H1 (cell line): ENCODE results near the gene ZNF500. TPM values are rescaled to one million over a fixed set of nuclear protein-coding genes. Genes with fewer than 3 reads are reported as not detected.

Source experiments
- CTCF ChIA-PET: fragments of 300-600 bp; sonication (Branson Sonifier 250); formaldehyde crosslinking; loops from one replicate; lab custom pipeline; 2021; ENCODE audit not compliant: partially characterized antibody; lab: Charles Lee
- POLR2A ChIA-PET: fragments of 300-600 bp; sonication (Branson Sonifier 250); formaldehyde crosslinking; loops from one replicate; lab custom pipeline; 2021; ENCODE audit warnings: inconsistent platforms; ENCODE audit not compliant: partially characterized antibody; lab: Charles Lee
- DNase-seq, 2 experiments: peaks; one replicate each; pipeline versions ENCODE4 v3.0.0 to v3.0.0-alpha.2; 2010 to 2022; ENCODE audit warnings: low spot score in 2 of 2, low read depth in 1 of 2, mixed read lengths in 1 of 2
- FAIRE-seq: peaks from 2 replicates; lab custom pipeline; 2011; peaks lifted over from hg19 to GRCh38; lab: Jason Lieb, UNC
- H2AFZ ChIP-seq: 2 replicates; pipeline ENCODE4 v1.8.1; 2012; ENCODE audit warnings: low read length, inconsistent platforms
- H2AK5ac ChIP-seq: 2 replicates; pipeline ENCODE4 v1.6.1; 2013; ENCODE audit warnings: low read depth, low read length
- H2BK120ac ChIP-seq: replicated peaks from 2 replicates; pipeline ENCODE3; 2013; ENCODE audit warnings: low read depth, low read length, inconsistent platforms
- H2BK12ac ChIP-seq: 2 replicates; pipeline ENCODE4 v1.6.1; 2013; ENCODE audit warnings: low read depth, low read length
- H2BK15ac ChIP-seq: 2 replicates; pipeline ENCODE4 v1.6.1; 2013; ENCODE audit warnings: low read length
- H2BK20ac ChIP-seq: 2 replicates; pipeline ENCODE4 v1.6.1; 2013; ENCODE audit warnings: low read length
- H2BK5ac ChIP-seq: 2 replicates; pipeline ENCODE4 v1.6.1; 2013; ENCODE audit warnings: low read depth, low read length
- H3K14ac ChIP-seq: 2 replicates; pipeline ENCODE4 v1.6.1; 2013; ENCODE audit warnings: inconsistent platforms; ENCODE audit not compliant: insufficient read length
- H3K18ac ChIP-seq: 2 replicates; pipeline ENCODE4 v1.6.1; 2013; ENCODE audit warnings: low read length; ENCODE audit errors: extremely low read depth
- H3K23ac ChIP-seq: 2 replicates; pipeline ENCODE4 v1.6.1; 2013; ENCODE audit warnings: inconsistent platforms; ENCODE audit not compliant: insufficient read length
- H3K23me2 ChIP-seq: 2 replicates; pipeline ENCODE4 v1.6.1; 2013; ENCODE audit warnings: low read depth, low read length
- H3K27ac ChIP-seq: 2 replicates; pipeline ENCODE4 v1.6.1; 2011; ENCODE audit warnings: low read depth, low read length, inconsistent platforms
- H3K27me3 ChIP-seq, 4 experiments: replicated peaks in 1 of 4; 1 replicate in 1 of 4; 2 replicates in 3 of 4; pipeline versions ENCODE4 v1.6.1 to v1.8.1; 2011 to 2013; ENCODE audit warnings: low read length in 3 of 4, mild to moderate bottlenecking in 3 of 4, inconsistent platforms in 2 of 4, mixed read lengths in 2 of 4, moderate library complexity in 1 of 4; ENCODE audit not compliant: control insufficient read depth in 3 of 4, insufficient read depth in 3 of 4; ENCODE audit errors: extremely low read depth in 1 of 4
- H3K36me3 ChIP-seq, 4 experiments: 2 replicates each; pipeline versions ENCODE4 v1.6.1 to v1.8.1; 2011 to 2013; ENCODE audit warnings: mild to moderate bottlenecking in 4 of 4, low read length in 3 of 4, moderate library complexity in 2 of 4, control low read depth in 1 of 4, inconsistent platforms in 1 of 4; ENCODE audit not compliant: insufficient read depth in 4 of 4, control insufficient read depth in 2 of 4
- H3K4ac ChIP-seq: replicated peaks from 2 replicates; pipeline ENCODE3; 2013; ENCODE audit warnings: low read length, low read depth, mixed read lengths, inconsistent platforms; ENCODE audit not compliant: insufficient read length
- H3K4me1 ChIP-seq, 4 experiments: replicated peaks in 1 of 4; 1 replicate in 1 of 4; 2 replicates in 3 of 4; pipeline versions ENCODE4 v1.6.1 to v1.8.1; 2011 to 2013; ENCODE audit warnings: low read length in 3 of 4, inconsistent platforms in 2 of 4, mixed read lengths in 1 of 4; ENCODE audit not compliant: insufficient read depth in 4 of 4, control insufficient read depth in 3 of 4
- H3K4me2 ChIP-seq, 2 experiments: 2 replicates each; pipeline versions ENCODE4 v1.6.1 to v1.8.1; 2011 to 2013; ENCODE audit warnings: low read depth in 2 of 2, low read length in 2 of 2, control low read depth in 1 of 2, inconsistent platforms in 1 of 2, mild to moderate bottlenecking in 1 of 2; ENCODE audit not compliant: insufficient read depth in 1 of 2
- H3K4me3 ChIP-seq, 4 experiments: fragments of 200-600, 300-600 bp in 1 of 4; sonication (generic), shearing (Covaris generic), sonication (Bioruptor Twin) in 1 of 4; 2 replicates each; pipeline versions ENCODE4 v1.5.1 to v1.8.1; 2011 to 2016; ENCODE audit warnings: low read length in 4 of 4, low read depth in 3 of 4, control low read depth in 2 of 4, inconsistent platforms in 2 of 4, mild to moderate bottlenecking in 2 of 4, mixed read lengths in 1 of 4, moderate library complexity in 1 of 4; ENCODE audit not compliant: insufficient read depth in 2 of 4; ENCODE audit errors: extremely low read depth in 1 of 4
- H3K56ac ChIP-seq: replicated peaks from 2 replicates; pipeline ENCODE3; 2013; ENCODE audit warnings: low read depth, mild to moderate bottlenecking, mixed read lengths, low read length, inconsistent platforms; ENCODE audit not compliant: insufficient read length
- H3K79me1 ChIP-seq: 2 replicates; pipeline ENCODE4 v1.6.1; 2013; ENCODE audit warnings: low read depth, low read length, control low read depth
- H3K79me2 ChIP-seq, 2 experiments: 2 replicates each; pipeline versions ENCODE4 v1.6.1 to v1.8.1; 2012 to 2013; ENCODE audit warnings: low read length in 2 of 2, mild to moderate bottlenecking in 2 of 2, inconsistent platforms in 1 of 2; ENCODE audit not compliant: insufficient read depth in 2 of 2, control insufficient read depth in 1 of 2
- H3K9ac ChIP-seq, 4 experiments: replicated peaks in 1 of 4; 1 replicate in 1 of 4; 2 replicates in 3 of 4; pipeline versions ENCODE4 v1.6.1 to v1.8.1; 2011 to 2013; ENCODE audit warnings: low read depth in 3 of 4, low read length in 3 of 4, control low read depth in 2 of 4, mild to moderate bottlenecking in 2 of 4, moderate library complexity in 2 of 4, inconsistent platforms in 1 of 4; ENCODE audit errors: extremely low read depth in 1 of 4
- H3K9me3 ChIP-seq, 2 experiments: 2 replicates each; pipeline versions ENCODE4 v1.6.1 to v1.8.1; 2012 to 2013; ENCODE audit warnings: mild to moderate bottlenecking in 2 of 2, moderate library complexity in 2 of 2, control low read depth in 1 of 2, inconsistent platforms in 1 of 2, low read depth in 1 of 2, low read length in 1 of 2, mixed read lengths in 1 of 2; ENCODE audit not compliant: insufficient read depth in 2 of 2
- H4K20me1 ChIP-seq, 2 experiments: replicated peaks in 1 of 2; 2 replicates each; pipeline versions ENCODE3 to v1.8.1; 2011 to 2013; ENCODE audit warnings: inconsistent platforms in 2 of 2, low read length in 2 of 2, mild to moderate bottlenecking in 1 of 2; ENCODE audit not compliant: insufficient read depth in 2 of 2, control insufficient read depth in 1 of 2
- H4K5ac ChIP-seq: 2 replicates; pipeline ENCODE4 v1.6.1; 2013; ENCODE audit warnings: low read length, low read depth, mixed read lengths, inconsistent platforms; ENCODE audit not compliant: insufficient read length
- H4K8ac ChIP-seq: 2 replicates; pipeline ENCODE4 v1.8.0; 2013; ENCODE audit warnings: mild to moderate bottlenecking, moderate library complexity, low read length, inconsistent platforms; ENCODE audit not compliant: insufficient read depth; ENCODE audit errors: extremely low read depth
- H4K91ac ChIP-seq: replicated peaks from 2 replicates; pipeline ENCODE3; 2013; ENCODE audit warnings: low read length, mixed read lengths, inconsistent platforms; ENCODE audit not compliant: insufficient read length
- ASH2L ChIP-seq: fragments of 200-600, 300-600 bp; sonication (generic); IDR thresholded peaks from one replicate; pipeline ENCODE4 v1.7.1; 2017; ENCODE audit warnings: low read length
- CBX8 ChIP-seq: fragments of 300-800, 300-1000 bp; sonication (generic); IDR thresholded peaks from 2 replicates; pipeline ENCODE4 v1.7.1; 2016; ENCODE audit warnings: low read depth, low read length, borderline replicate concordance
- CTBP2 ChIP-seq: IDR thresholded peaks from 2 replicates; pipeline ENCODE4 v1.7.0; 2011; ENCODE audit warnings: borderline replicate concordance, mild to moderate bottlenecking, moderate library complexity, mixed read lengths, low read length; ENCODE audit not compliant: insufficient read depth, insufficient read length
- EP300 ChIP-seq, 2 experiments: IDR thresholded peaks; 1 replicate in 1 of 2; 2 replicates in 1 of 2; pipeline ENCODE4 v1.6.1; 2011 to 2012; ENCODE audit warnings: low read depth in 2 of 2, low read length in 2 of 2, mild to moderate bottlenecking in 2 of 2, borderline replicate concordance in 1 of 2, inconsistent platforms in 1 of 2, moderate library complexity in 1 of 2
- GTF2F1 ChIP-seq: IDR thresholded peaks from 2 replicates; pipeline ENCODE4 v1.6.1; 2012; ENCODE audit warnings: low read depth, low read length, improper control_type of control experiment, borderline replicate concordance
- HDAC2 ChIP-seq, 2 experiments: fragments of 300-600 bp in 1 of 2; sonication (generic) in 1 of 2; IDR thresholded peaks; 2 replicates each; pipeline ENCODE4 v1.6.1; 2011 to 2012; ENCODE audit warnings: low read depth in 2 of 2, low read length in 2 of 2, mild to moderate bottlenecking in 2 of 2, moderate library complexity in 2 of 2, borderline replicate concordance in 1 of 2, inconsistent platforms in 1 of 2
- JUND ChIP-seq: IDR thresholded peaks from 2 replicates; pipeline ENCODE4 v1.6.1; 2011; ENCODE audit warnings: mild to moderate bottlenecking, improper control_type of control experiment, low read length
- KDM1A ChIP-seq: fragments of 200-600, 300-600 bp; sonication (generic); IDR thresholded peaks from 2 replicates; pipeline ENCODE4 v1.7.1; 2016; ENCODE audit warnings: mild to moderate bottlenecking, low read length, borderline replicate concordance
- NRF1 ChIP-seq: IDR thresholded peaks from 2 replicates; pipeline ENCODE4 v1.6.1; 2011; ENCODE audit warnings: mild to moderate bottlenecking, low read depth, low read length, improper control_type of control experiment
- SAP30 ChIP-seq: fragments of 300-600 bp; sonication (generic); IDR thresholded peaks from 2 replicates; pipeline ENCODE4 v1.7.1; 2012; ENCODE audit warnings: low read length, moderate library complexity, mild to moderate bottlenecking, inconsistent platforms; ENCODE audit not compliant: insufficient read depth, insufficient replicate concordance
- SP4 ChIP-seq: IDR thresholded peaks from 2 replicates; pipeline ENCODE4 v1.6.1; 2012; ENCODE audit warnings: low read length, inconsistent platforms
- TBP ChIP-seq: IDR thresholded peaks from 2 replicates; pipeline ENCODE4 v1.6.1; 2011; ENCODE audit warnings: low read depth, low read length, improper control_type of control experiment
- WGBS, 2 experiments: shearing (Covaris generic) in 1 of 2; methylation state at CpG; one replicate each; pipeline versions ENCODE4 v1.1.6 to v1.1.7; 2013 to 2015; ENCODE audit warnings: low lambda C conversion rate in 2 of 2, mixed read lengths in 2 of 2, inconsistent platforms in 1 of 2, low coverage in 1 of 2, missing lambda C conversion rate in 1 of 2; ENCODE audit not compliant: insufficient replicate concordance in 2 of 2, insufficient coverage in 1 of 2, insufficient read length in 1 of 2; ENCODE audit errors: extremely low coverage in 1 of 2, missing lambda C conversion rate in 1 of 2; 5-methylcytosine and 5-hydroxymethylcytosine counted together
- polyA plus RNA-seq, 7 experiments: library from polyadenylated mRNA; depleted of rRNA in 3 of 7; stranded (reverse) in 5 of 7; unstranded in 2 of 7; fragments of >200 nt in 5 of 7; fragments of 200-250 nt in 2 of 7; gene quantifications; 1 replicate in 5 of 7; 2 replicates in 1 of 7; 4 replicates in 1 of 7; pipeline versions ENCODE4 v1.2.1 to v1.2.3, GENCODE V29; 2011 to 2013; ENCODE audit warnings: missing spikeins in 2 of 7, mixed read lengths in 2 of 7
- total RNA-seq: library from RNA; stranded (reverse); fragmentation: NEBNext Ultra II Directional; extraction: Animal tissue kit (Norgen Biotek cat#: 25700); gene quantifications from 2 replicates; pipeline ENCODE4 v1.2.1, GENCODE V29; 2021

Gene ZNF500
- total and polyA plus RNA-seq, 2 of the 8 experiments (the other 6 are each of a cell fraction or from before 2014, with no cell fraction given), result 10.3 to 10.4 TPM

GRCh38 chr16:4795181-4795827 is 28.3 kb upstream of the ZNF500 start, which contains the start of gene SMIM22:
TSS of gene SMIM22 (plus strand) at chr16:4795369. CDS start at chr16:4795735, 366 bp downstream.
- Histone ChIP-seq H3K79me1 (no peaks in the 10 kb centered on the region), H3K9ac (no peak within 1 kb of the TSS), H3K23ac (no peak within 1 kb of the TSS), H3K4me2 (no peak within 1 kb of the TSS), H4K5ac (no peak within 1 kb of the TSS), H3K9me3 (no peaks in the 10 kb centered on the region), H3K79me2 (no peaks in the 10 kb centered on the region), H3K4me1 (no peaks in the 10 kb centered on the region), H3K14ac (no peak within 1 kb of the TSS), H4K20me1 (peaks cover 0 to 4% of the 10 kb centered on the region in 2 experiments), H2BK5ac (no peak within 1 kb of the TSS), H2BK15ac (no peak within 1 kb of the TSS), H2BK12ac (no peak within 1 kb of the TSS), H2AK5ac (no peak within 1 kb of the TSS), H3K27ac (no peak within 1 kb of the TSS), H3K4ac (no peak within 1 kb of the TSS), H3K56ac (no peak within 1 kb of the TSS), H2BK120ac (no peak within 1 kb of the TSS), H4K91ac (no peak within 1 kb of the TSS), H2AFZ (no peak within 1 kb of the TSS), H3K4me3 (no peak within 1 kb of the TSS), H2BK20ac (no peak within 1 kb of the TSS), H3K36me3 (peaks cover 0 to 2% (median 0%) of the 10 kb centered on the region in 4 experiments; a peak in 3 of 8 replicates), H4K8ac (no peak within 1 kb of the TSS), H3K23me2 (no peaks in the 10 kb centered on the region), H3K27me3 (no peaks in the 10 kb centered on the region), H3K18ac (no peak within 1 kb of the TSS)
- ChIA-PET POLR2A (interaction anchor here (1.2 to 1.5 kb wide), 3 partner anchors 7 to 79 kb away, joined by 4 to 5 read pairs (median 4); partner anchors contain the start of gene ROGDI), CTCF (no interaction called here)
- DNase-seq (no peak), FAIRE-seq (no peak)
- WGBS, 2 experiments, result 71% methylated on average over 6 of the region's 14 CpGs; no CpG with 5 or more reads in 1 of the 2 experiments
- TF ChIP-seq HDAC2 (IDR thresholded peaks at IDR 0.05; ENCODE audit: borderline replicate concordance in 1 of 2, low read depth in 2 of 2, low read length in 2 of 2) (no peak), NRF1 (no peak), ASH2L (no peak), JUND (no peak), KDM1A (no peak), SP4 (no peak), EP300 (IDR thresholded peaks at IDR 0.05; ENCODE audit: borderline replicate concordance in 1 of 2, low read depth in 2 of 2, low read length in 2 of 2) (no peak), CBX8 (no peak), CTBP2 (no peak), GTF2F1 (no peak), SAP30 (no peak), TBP (no peak)
